ENCODE results near the gene ENTPD7. TPM values are rescaled to one million over a fixed set of nuclear protein-coding genes. Genes with fewer than 3 reads are reported as not detected.
"Not testable (repeated sequence)": the region's sequence is repeated elsewhere in the genome, so short reads cannot be mapped to it uniquely, and the experiment has no call there.

The ENTPD7 gene
- total and polyA plus RNA-seq, 10 of the 15 experiments (the other 5 are each of a cell fraction or from before 2014, with no cell fraction given): 0.73 to 6.7 (median 5.2) TPM

DNA sequence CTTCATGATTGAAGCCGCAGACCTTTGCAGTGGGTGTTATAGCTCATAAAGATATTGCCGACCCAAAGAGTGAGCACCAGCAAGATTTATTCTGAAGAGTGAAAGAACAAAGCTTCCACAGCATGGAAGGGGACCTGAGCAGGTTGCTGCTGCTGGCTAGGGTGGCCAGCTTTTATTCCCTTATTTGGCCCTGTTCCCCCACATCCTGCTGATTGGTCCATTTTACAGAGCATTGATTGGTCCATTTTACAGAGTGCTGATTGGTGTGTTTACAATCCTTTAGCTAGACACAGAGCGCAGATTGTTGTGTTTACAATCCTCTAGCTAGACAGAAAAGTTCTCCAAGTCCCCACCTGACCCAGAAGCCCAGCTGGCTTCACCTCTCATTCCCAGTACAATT lies 34.2 kb upstream of the ENTPD7 start:
- ChIA-PET CTCF (interaction anchor here (0.6 to 2.6 kb wide), 6 partner anchors 9 to 232 kb away, joined by 3 to 7 read pairs (median 4); no protein-coding TSS in a partner anchor), SMC1A (ENCODE audit: uncharacterized antibody, unreplicated experiment) (interaction anchor here (0.9 kb wide), 1 partner anchor 8 kb away, joined by 3 read pairs; no protein-coding TSS in a partner anchor)
- BruUV-seq (replicated peaks); POLR2A ChIA-PET; H2AFZ ChIP-seq (ENCODE audit: control insufficient read depth, low read depth, low read length); H3K9ac ChIP-seq (ENCODE audit: control insufficient read depth, insufficient read depth, low read length); H3K79me2 ChIP-seq (ENCODE audit: control insufficient read depth, insufficient read depth, low read length); DNase-seq (ENCODE audit: low read depth, low spot score); ATAC-seq; H4K20me1 ChIP-seq (ENCODE audit: control insufficient read depth, insufficient read depth); intact Hi-C loops (cut with micrococcal nuclease; ENCODE audit: unreplicated experiment); H3K4me2 ChIP-seq (ENCODE audit: control insufficient read depth, insufficient read depth); RAD21 ChIA-PET (ENCODE audit: unreplicated experiment); H3K27ac ChIP-seq (ENCODE audit: control insufficient read depth, insufficient read depth); H3K4me1 ChIP-seq (ENCODE audit: control insufficient read depth, insufficient read depth, low read length); H3K4me3 ChIP-seq; H3K36me3 ChIP-seq (ENCODE audit: control insufficient read depth in 2 of 2, insufficient read depth in 2 of 2, low read length in 1 of 2); H3K9me3 ChIP-seq (replicated peaks; ENCODE audit: control insufficient read depth, insufficient read depth, low read length); H3K27me3 ChIP-seq (replicated peaks in 1 of 2; ENCODE audit: control insufficient read depth in 2 of 2, insufficient read depth in 2 of 2, low read length in 1 of 2); FAIRE-seq: not testable (repeated sequence)
- 67% methylated on average over 3 of the region's 3 CpGs for WGBS (ENCODE audit: insufficient coverage, insufficient replicate concordance, low lambda C conversion rate, missing lambda C conversion rate)
- in situ Hi-C loops (cut with MboI): loop anchor here (5.0 kb wide), 1 partner anchor 87 kb away; no protein-coding TSS in a partner anchor
- TF ChIP-seq NFYB (IDR thresholded peaks at IDR 0.05; ENCODE audit: insufficient read depth, low read depth, low read length): peak; percentile 68
- TF ChIP-seq SRF (IDR thresholded peaks at IDR 0.05; ENCODE audit: low read depth in 2 of 2, low read length in 2 of 2): peak in 1 of 2 experiments; percentile 68; a peak in 1 of 4 replicates

DNA sequence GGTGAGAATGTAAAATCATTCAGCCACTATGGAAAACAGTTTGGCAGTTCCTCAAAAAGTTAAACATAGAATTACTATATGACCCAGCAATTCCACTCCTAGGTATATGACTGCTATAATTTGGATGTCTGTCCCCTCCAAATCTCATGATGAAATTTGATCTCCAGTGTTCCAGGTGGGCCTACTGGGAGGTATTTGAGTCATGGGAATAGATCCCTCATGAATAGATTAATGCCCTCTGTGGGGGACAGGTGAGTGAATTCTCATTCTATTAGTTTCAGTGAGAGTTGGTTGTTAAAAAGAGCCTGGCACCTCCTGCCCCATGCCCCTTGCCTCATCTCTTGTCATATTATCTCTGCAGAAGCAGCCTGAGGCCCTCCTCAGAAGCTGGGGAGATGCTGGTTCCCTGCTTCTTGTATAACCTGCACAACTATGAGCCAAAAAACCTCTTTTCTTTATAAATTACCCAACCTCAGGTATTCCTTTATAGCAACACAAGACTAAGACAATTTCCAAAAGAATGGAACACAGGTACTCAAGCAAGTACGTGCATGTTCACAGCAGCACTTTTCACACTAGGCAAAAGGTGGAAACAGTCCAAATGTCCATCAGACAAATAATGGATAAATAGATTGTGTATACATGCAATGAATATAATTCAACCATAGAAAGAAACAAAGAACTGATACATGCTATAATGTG lies 30.2 kb upstream of the ENTPD7 start:
- POLR2A ChIA-PET: no interaction called here
- H3K9ac ChIP-seq (ENCODE audit: control insufficient read depth, insufficient read depth, low read length): no peak overlapping the region
- H3K27me3 ChIP-seq (replicated peaks in 1 of 2; ENCODE audit: control insufficient read depth in 2 of 2, insufficient read depth in 2 of 2, low read length in 1 of 2): no peaks in the 10 kb centered on the region
- H2AFZ ChIP-seq (ENCODE audit: control insufficient read depth, low read depth, low read length): no peak overlapping the region
- CTCF ChIA-PET: interaction anchor here (0.6 to 3.5 kb wide), 3 partner anchors 17 to 82 kb away, joined by 4 to 34 read pairs (median 5); no protein-coding TSS in a partner anchor
- 97% methylated on average over 1 of the region's 1 CpG for WGBS (ENCODE audit: insufficient coverage, insufficient replicate concordance, low lambda C conversion rate, missing lambda C conversion rate)
- in situ Hi-C loops (cut with MboI): loop anchor here (5.0 kb wide), 1 partner anchor 83 kb away; no protein-coding TSS in a partner anchor
- DNase-seq (ENCODE audit: low read depth, low spot score) (no peak), ATAC-seq (no peak), FAIRE-seq (no peak)
- SMC1A ChIA-PET (ENCODE audit: uncharacterized antibody, unreplicated experiment): interaction anchor here (1.0 to 1.4 kb wide), 2 partner anchors 12 to 78 kb away, joined by 3 to 5 read pairs; no protein-coding TSS in a partner anchor
- H3K79me2 ChIP-seq (ENCODE audit: control insufficient read depth, insufficient read depth, low read length): no peaks in the 10 kb centered on the region
- H3K36me3 ChIP-seq (ENCODE audit: control insufficient read depth in 2 of 2, insufficient read depth in 2 of 2, low read length in 1 of 2): no peaks in the 10 kb centered on the region
- intact Hi-C loops (cut with micrococcal nuclease; ENCODE audit: unreplicated experiment): no loop called here
- no peaks in the 10 kb centered on the region for H4K20me1 ChIP-seq (ENCODE audit: control insufficient read depth, insufficient read depth)
- no peaks in the 10 kb centered on the region for H3K9me3 ChIP-seq (replicated peaks; ENCODE audit: control insufficient read depth, insufficient read depth, low read length)
- peaks cover 7% of the 10 kb centered on the region for H3K4me1 ChIP-seq (ENCODE audit: control insufficient read depth, insufficient read depth, low read length)
- no peak overlapping the region for H3K4me3 ChIP-seq
- RAD21 ChIA-PET (ENCODE audit: unreplicated experiment): interaction anchor here (1.5 kb wide), 1 partner anchor 10 kb away, joined by 4 read pairs; no protein-coding TSS in a partner anchor
- no peak overlapping the region for H3K4me2 ChIP-seq (ENCODE audit: control insufficient read depth, insufficient read depth)
- no TSS peak for BruUV-seq (replicated peaks)
- no peak overlapping the region for H3K27ac ChIP-seq (ENCODE audit: control insufficient read depth, insufficient read depth)
- no peak for TF ChIP-seq NFYB (IDR thresholded peaks at IDR 0.05; ENCODE audit: insufficient read depth, low read depth, low read length)
- TF ChIP-seq GABPA (IDR thresholded peaks at IDR 0.05; ENCODE audit: low read depth): no peak
- TF ChIP-seq, protein P1, sequence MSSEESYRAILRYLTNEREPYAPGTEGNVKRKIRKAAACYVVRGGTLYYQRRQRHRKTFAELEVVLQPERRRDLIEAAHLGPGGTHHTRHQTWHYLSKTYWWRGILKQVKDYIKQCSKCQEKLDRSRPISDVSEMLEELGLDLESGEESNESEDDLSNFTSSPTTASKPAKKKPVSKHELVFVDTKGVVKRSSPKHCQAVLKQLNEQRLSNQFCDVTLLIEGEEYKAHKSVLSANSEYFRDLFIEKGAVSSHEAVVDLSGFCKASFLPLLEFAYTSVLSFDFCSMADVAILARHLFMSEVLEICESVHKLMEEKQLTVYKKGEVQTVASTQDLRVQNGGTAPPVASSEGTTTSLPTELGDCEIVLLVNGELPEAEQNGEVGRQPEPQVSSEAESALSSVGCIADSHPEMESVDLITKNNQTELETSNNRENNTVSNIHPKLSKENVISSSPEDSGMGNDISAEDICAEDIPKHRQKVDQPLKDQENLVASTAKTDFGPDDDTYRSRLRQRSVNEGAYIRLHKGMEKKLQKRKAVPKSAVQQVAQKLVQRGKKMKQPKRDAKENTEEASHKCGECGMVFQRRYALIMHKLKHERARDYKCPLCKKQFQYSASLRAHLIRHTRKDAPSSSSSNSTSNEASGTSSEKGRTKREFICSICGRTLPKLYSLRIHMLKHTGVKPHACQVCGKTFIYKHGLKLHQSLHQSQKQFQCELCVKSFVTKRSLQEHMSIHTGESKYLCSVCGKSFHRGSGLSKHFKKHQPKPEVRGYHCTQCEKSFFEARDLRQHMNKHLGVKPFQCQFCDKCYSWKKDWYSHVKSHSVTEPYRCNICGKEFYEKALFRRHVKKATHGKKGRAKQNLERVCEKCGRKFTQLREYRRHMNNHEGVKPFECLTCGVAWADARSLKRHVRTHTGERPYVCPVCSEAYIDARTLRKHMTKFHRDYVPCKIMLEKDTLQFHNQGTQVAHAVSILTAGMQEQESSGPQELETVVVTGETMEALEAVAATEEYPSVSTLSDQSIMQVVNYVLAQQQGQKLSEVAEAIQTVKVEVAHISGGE (CRISPR knock-in tag; IDR thresholded peaks at IDR 0.05): no peak
- TF ChIP-seq, protein P2, sequence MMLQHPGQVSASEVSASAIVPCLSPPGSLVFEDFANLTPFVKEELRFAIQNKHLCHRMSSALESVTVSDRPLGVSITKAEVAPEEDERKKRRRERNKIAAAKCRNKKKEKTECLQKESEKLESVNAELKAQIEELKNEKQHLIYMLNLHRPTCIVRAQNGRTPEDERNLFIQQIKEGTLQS (IDR thresholded peaks at IDR 0.05; ENCODE audit: borderline replicate concordance, extremely low read depth, low read depth, low read length): no peak
- no peak for TF ChIP-seq MLLT1 (IDR thresholded peaks at IDR 0.05)
- no peak for TF ChIP-seq ZNF217 (IDR thresholded peaks at IDR 0.05)
- TF ChIP-seq ZNF274 (IDR thresholded peaks at IDR 0.05; ENCODE audit: insufficient read depth, insufficient read length): no peak
- TF ChIP-seq KDM1A (IDR thresholded peaks at IDR 0.05; ENCODE audit: borderline replicate concordance): no peak
- TF ChIP-seq TAF1 (IDR thresholded peaks at IDR 0.05; ENCODE audit: borderline replicate concordance, low read depth, low read length): no peak
